ENCODE measurements around the gene AHRR.

- TF ChIP-seq CTCF (IDR thresholded peaks at IDR 0.05) (no peak), POLR2AphosphoS5 (IDR thresholded peaks at IDR 0.05) (no peak), POLR2A (IDR thresholded peaks at IDR 0.05) (no peak)
These were observed 55.3 kb downstream of the AHRR start for GRCh38 chr5:376799-377325.
